HEK293 (cell line): ENCODE measurements around the gene COL13A1.
A peak's percentile ranks its signal among the peaks of the same experiment; 100 is the strongest.

ENCODE experiments used
- CTCF ChIA-PET: fragments of 350-600 bp; formaldehyde crosslinking; extraction: SDS; loops from one replicate; lab custom pipeline; 2021; ENCODE audit warnings: antibody characterized with exemption; lab: Yijun Ruan, JAX
- POLR2A ChIA-PET: fragments of 300-600 bp; formaldehyde crosslinking; extraction: SDS; loops from one replicate; lab custom pipeline; 2020; ENCODE audit warnings: antibody characterized with exemption, inconsistent platforms; lab: Yijun Ruan, JAX
- H3K27ac ChIP-seq: fragments of 200-500 bp; sonication (Bioruptor generic); 2 replicates; pipeline ENCODE4 v1.5.1; 2014; ENCODE audit warnings: low read depth, low read length, control low read depth, inconsistent platforms; ENCODE audit errors: extremely low read depth
- H3K36me3 ChIP-seq, 2 experiments: fragments of 200-500 bp in 1 of 2; sonication (Bioruptor generic) in 1 of 2; 1 replicate in 1 of 2; 2 replicates in 1 of 2; pipeline ENCODE4 v1.5.1; 2014 to 2017; ENCODE audit warnings: inconsistent platforms in 2 of 2, low read length in 2 of 2; ENCODE audit not compliant: control insufficient read depth in 2 of 2, insufficient read depth in 1 of 2
- H3K4me1 ChIP-seq: fragments of 200-500 bp; sonication (Bioruptor generic); 2 replicates; pipeline ENCODE4 v1.5.1; 2014; ENCODE audit warnings: mild to moderate bottlenecking, low read length, inconsistent platforms; ENCODE audit not compliant: control insufficient read depth, insufficient read depth
- H3K4me3 ChIP-seq: 2 replicates; pipeline ENCODE4 v1.5.1; 2011; ENCODE audit warnings: low read depth, mild to moderate bottlenecking, control low read depth, low read length, moderate library complexity
- H3K9me3 ChIP-seq: fragments of 200-500 bp; sonication (Bioruptor generic); 2 replicates; pipeline ENCODE4 v1.5.1; 2014; ENCODE audit warnings: low read depth, low read length, inconsistent platforms; ENCODE audit not compliant: control insufficient read depth, insufficient read depth
- ATF2 ChIP-seq: fragments of 450-650 bp; formaldehyde crosslinking; IDR thresholded peaks from 2 replicates; pipeline ENCODE4 v1.5.1; 2016; ENCODE audit warnings: missing biosample characterization, missing genetic modification characterization, low read depth
- BCL11A ChIP-seq: fragments of 450-650 bp; formaldehyde crosslinking; IDR thresholded peaks from 2 replicates; pipeline ENCODE4 v1.5.1; 2016; ENCODE audit warnings: low read depth, missing biosample characterization, missing genetic modification characterization
- BCL11B ChIP-seq: fragments of 450-650 bp; formaldehyde crosslinking; IDR thresholded peaks from 2 replicates; pipeline ENCODE4 v1.5.1; 2016; ENCODE audit warnings: low read depth, missing biosample characterization, missing genetic modification characterization
- GLIS1 ChIP-seq: fragments of 450-650 bp; formaldehyde crosslinking; IDR thresholded peaks from 2 replicates; pipeline ENCODE4 v1.5.1; 2016; ENCODE audit warnings: missing biosample characterization, missing genetic modification characterization
- HOXC10 ChIP-seq: sonication (generic); formaldehyde crosslinking; IDR thresholded peaks from 2 replicates; pipeline ENCODE4 v1.8.1; 2023; ENCODE audit warnings: mild to moderate bottlenecking, missing genetic modification reagents
- ZBTB7A ChIP-seq: fragments of 450-650 bp; formaldehyde crosslinking; IDR thresholded peaks from 2 replicates; pipeline ENCODE4 v1.5.1; 2016; ENCODE audit warnings: low read depth, missing biosample characterization, missing genetic modification characterization
- ZNF140 ChIP-seq: fragments of 450-650 bp; formaldehyde crosslinking; IDR thresholded peaks from 2 replicates; pipeline ENCODE4 v1.5.1; 2016; ENCODE audit warnings: missing biosample characterization, missing genetic modification characterization
- ZNF155 ChIP-seq: fragments of 450-650 bp; formaldehyde crosslinking; IDR thresholded peaks from 2 replicates; pipeline ENCODE4 v1.5.1; 2016; ENCODE audit warnings: missing biosample characterization, missing genetic modification characterization
- ZNF175 ChIP-seq: fragments of 450-650 bp; formaldehyde crosslinking; IDR thresholded peaks from 2 replicates; pipeline ENCODE4 v1.5.1; 2016; ENCODE audit warnings: missing biosample characterization, missing genetic modification characterization
- ZNF211 ChIP-seq: fragments of 450-650 bp; formaldehyde crosslinking; IDR thresholded peaks from 2 replicates; pipeline ENCODE4 v1.5.1; 2016; ENCODE audit warnings: low read depth, missing biosample characterization, missing genetic modification characterization
- ZNF23 ChIP-seq: fragments of 450-650 bp; formaldehyde crosslinking; IDR thresholded peaks from 2 replicates; pipeline ENCODE4 v1.5.1; 2016; ENCODE audit warnings: missing biosample characterization, missing genetic modification characterization, borderline replicate concordance
- ZNF239 ChIP-seq: fragments of 450-650 bp; formaldehyde crosslinking; IDR thresholded peaks from 2 replicates; pipeline ENCODE4 v1.5.1; 2016; ENCODE audit warnings: missing biosample characterization, missing genetic modification characterization
- ZNF311 ChIP-seq: fragments of 450-650 bp; formaldehyde crosslinking; IDR thresholded peaks from 2 replicates; pipeline ENCODE4 v1.5.1; 2017; ENCODE audit warnings: missing biosample characterization, missing genetic modification characterization, borderline replicate concordance
- ZNF404 ChIP-seq: fragments of 450-650 bp; formaldehyde crosslinking; IDR thresholded peaks from 2 replicates; pipeline ENCODE4 v1.5.1; 2017; ENCODE audit warnings: missing biosample characterization, missing genetic modification characterization
- ZNF488 ChIP-seq: fragments of 450-650 bp; formaldehyde crosslinking; IDR thresholded peaks from 2 replicates; pipeline ENCODE4 v1.5.1; 2016; ENCODE audit warnings: missing biosample characterization, missing genetic modification characterization
- ZNF596 ChIP-seq: fragments of 450-650 bp; IDR thresholded peaks from 2 replicates; pipeline ENCODE4 v1.5.0; 2018; ENCODE audit warnings: missing biosample characterization, mild to moderate bottlenecking, missing genetic modification characterization, moderate library complexity
- ZNF600 ChIP-seq: fragments of 450-650 bp; formaldehyde crosslinking; IDR thresholded peaks from 2 replicates; pipeline ENCODE4 v1.5.1; 2016; ENCODE audit warnings: missing biosample characterization, missing genetic modification characterization
- ZNF610 ChIP-seq: fragments of 450-650 bp; formaldehyde crosslinking; IDR thresholded peaks from 2 replicates; pipeline ENCODE4 v1.5.1; 2016; ENCODE audit warnings: missing biosample characterization, missing genetic modification characterization, borderline replicate concordance
- ZNF626 ChIP-seq: fragments of 450-650 bp; sonication (Bioruptor Pico); formaldehyde crosslinking; IDR thresholded peaks from 2 replicates; pipeline ENCODE4 v1.5.1; 2018; ENCODE audit warnings: missing biosample characterization, missing genetic modification characterization, inconsistent platforms
- ZNF837 ChIP-seq: fragments of 450-650 bp; formaldehyde crosslinking; IDR thresholded peaks from 2 replicates; pipeline ENCODE4 v1.5.1; 2016; ENCODE audit warnings: missing biosample characterization, missing genetic modification characterization
- TF ChIP-seq, protein P1 (sequence below): fragments of 450-650 bp; formaldehyde crosslinking; IDR thresholded peaks from 2 replicates; pipeline ENCODE4 v1.5.1; 2016; ENCODE audit warnings: missing biosample characterization, missing genetic modification characterization
- TF ChIP-seq, protein P2 (sequence below): fragments of 450-650 bp; formaldehyde crosslinking; IDR thresholded peaks from 2 replicates; pipeline ENCODE4 v1.5.1; 2016; ENCODE audit warnings: missing biosample characterization, missing genetic modification characterization
- TF ChIP-seq, protein P3 (sequence below): IDR thresholded peaks from 2 replicates; pipeline ENCODE4 v1.6.1; 2011; ENCODE audit warnings: mild to moderate bottlenecking, low read depth, low read length, borderline replicate concordance

The COL13A1 gene

DNA sequence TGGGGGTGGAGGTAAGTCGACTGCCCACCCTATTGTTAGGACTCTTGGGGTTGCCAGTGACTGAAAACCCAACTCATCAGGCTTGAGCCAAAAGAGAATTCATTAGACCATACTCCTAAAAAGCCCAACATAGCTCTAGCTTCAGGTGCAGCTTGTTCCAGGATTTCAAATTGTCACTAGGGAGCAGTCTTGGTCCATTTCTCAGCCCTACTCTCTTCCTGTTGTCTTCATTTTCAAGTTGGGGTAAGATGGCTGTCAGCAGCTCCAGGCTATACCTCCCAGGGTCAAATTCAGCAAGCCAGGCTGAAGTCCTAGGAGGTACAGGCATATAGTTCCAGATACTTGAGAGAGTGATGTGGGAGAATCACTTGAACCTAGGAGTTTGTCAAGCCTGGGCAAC, 14.9 kb upstream of the COL13A1 start (continued):
- TF ChIP-seq GLIS1 (peak; percentile 43; the same call in 1 of the 2 replicates), ZNF610 (tag by site-specific recombination) (no peak), HOXC10 (CRISPR knock-in tag) (no peak)
- TF ChIP-seq, all 188 proteins: peak for 3

GRCh38 chr10:69787681-69788080, 14.0 kb upstream of the COL13A1 start:
- Histone ChIP-seq H3K4me1 (no peaks in the 10 kb centered on the region), H3K36me3 (no peaks in the 10 kb centered on the region), H3K4me3 (no peak overlapping the region), H3K9me3 (no peaks in the 10 kb centered on the region), H3K27ac (no peak overlapping the region)
- TF ChIP-seq ZNF239: no peak
- no peak for TF ChIP-seq BCL11A (tag by site-specific recombination)
- no peak for TF ChIP-seq ZNF211 (tag by site-specific recombination)
- TF ChIP-seq ZNF626 (tag by site-specific recombination): no peak
- TF ChIP-seq ZNF600 (tag by site-specific recombination): no peak
- TF ChIP-seq, protein P1, sequence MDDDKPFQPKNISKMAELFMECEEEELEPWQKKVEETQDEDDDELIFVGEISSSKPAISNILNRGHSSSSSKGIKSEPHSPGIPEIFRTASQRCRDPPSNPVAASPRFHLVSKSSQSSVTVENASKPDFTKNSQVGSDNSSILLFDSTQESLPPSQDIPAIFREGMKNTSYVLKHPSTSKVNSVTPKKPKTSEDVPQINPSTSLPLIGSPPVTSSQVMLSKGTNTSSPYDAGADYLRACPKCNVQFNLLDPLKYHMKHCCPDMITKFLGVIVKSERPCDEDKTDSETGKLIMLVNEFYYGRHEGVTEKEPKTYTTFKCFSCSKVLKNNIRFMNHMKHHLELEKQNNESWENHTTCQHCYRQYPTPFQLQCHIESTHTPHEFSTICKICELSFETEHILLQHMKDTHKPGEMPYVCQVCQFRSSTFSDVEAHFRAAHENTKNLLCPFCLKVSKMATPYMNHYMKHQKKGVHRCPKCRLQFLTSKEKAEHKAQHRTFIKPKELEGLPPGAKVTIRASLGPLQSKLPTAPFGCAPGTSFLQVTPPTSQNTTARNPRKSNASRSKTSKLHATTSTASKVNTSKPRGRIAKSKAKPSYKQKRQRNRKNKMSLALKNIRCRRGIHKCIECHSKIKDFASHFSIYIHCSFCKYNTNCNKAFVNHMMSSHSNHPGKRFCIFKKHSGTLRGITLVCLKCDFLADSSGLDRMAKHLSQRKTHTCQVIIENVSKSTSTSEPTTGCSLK (tag by site-specific recombination): no peak
- CTCF ChIA-PET: interaction anchor here (0.6 to 7.6 kb wide), 13 partner anchors 8 to 336 kb away, joined by 3 to 114 read pairs (median 6); partner anchors contain the start of gene COL13A1
- POLR2A ChIA-PET: no interaction called here

DNA sequence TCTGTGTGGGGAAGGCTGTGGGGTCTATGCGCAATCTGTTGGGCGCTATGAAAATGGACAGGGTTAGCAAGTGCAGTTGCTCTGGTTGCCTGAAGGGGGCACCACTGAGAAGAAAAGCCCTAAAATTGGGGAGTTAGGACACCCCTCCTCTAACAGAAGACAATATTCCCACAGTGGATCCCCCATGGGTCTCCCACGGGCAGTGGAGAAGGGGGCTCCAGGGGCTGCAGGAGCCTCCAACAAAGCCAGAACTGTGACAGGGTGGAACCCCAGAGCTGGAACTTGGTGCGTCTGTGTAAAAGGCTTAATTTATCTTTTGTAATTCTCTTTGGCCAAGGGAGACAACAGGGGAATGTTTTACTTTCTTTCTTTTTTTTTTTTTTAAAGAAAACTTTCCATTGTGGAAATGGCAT, 12.5 kb upstream of the COL13A1 start:
- H3K27ac ChIP-seq: no peak overlapping the region
- no peak overlapping the region for H3K4me3 ChIP-seq
- H3K9me3 ChIP-seq: no peaks in the 10 kb centered on the region
- H3K36me3 ChIP-seq: no peaks in the 10 kb centered on the region
- ChIA-PET POLR2A (interaction anchor here (0.6 kb wide), 1 partner anchor 26 kb away, joined by 3 read pairs; no protein-coding TSS in a partner anchor), CTCF (interaction anchor here (0.5 to 7.6 kb wide), 24 partner anchors 9 to 224 kb away, joined by 3 to 114 read pairs (median 3); partner anchors contain the start of gene COL13A1)
- no peaks in the 10 kb centered on the region for H3K4me1 ChIP-seq
- no peak for TF ChIP-seq BCL11B (tag by site-specific recombination)
- TF ChIP-seq, protein P2, sequence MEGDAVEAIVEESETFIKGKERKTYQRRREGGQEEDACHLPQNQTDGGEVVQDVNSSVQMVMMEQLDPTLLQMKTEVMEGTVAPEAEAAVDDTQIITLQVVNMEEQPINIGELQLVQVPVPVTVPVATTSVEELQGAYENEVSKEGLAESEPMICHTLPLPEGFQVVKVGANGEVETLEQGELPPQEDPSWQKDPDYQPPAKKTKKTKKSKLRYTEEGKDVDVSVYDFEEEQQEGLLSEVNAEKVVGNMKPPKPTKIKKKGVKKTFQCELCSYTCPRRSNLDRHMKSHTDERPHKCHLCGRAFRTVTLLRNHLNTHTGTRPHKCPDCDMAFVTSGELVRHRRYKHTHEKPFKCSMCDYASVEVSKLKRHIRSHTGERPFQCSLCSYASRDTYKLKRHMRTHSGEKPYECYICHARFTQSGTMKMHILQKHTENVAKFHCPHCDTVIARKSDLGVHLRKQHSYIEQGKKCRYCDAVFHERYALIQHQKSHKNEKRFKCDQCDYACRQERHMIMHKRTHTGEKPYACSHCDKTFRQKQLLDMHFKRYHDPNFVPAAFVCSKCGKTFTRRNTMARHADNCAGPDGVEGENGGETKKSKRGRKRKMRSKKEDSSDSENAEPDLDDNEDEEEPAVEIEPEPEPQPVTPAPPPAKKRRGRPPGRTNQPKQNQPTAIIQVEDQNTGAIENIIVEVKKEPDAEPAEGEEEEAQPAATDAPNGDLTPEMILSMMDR (tag by site-specific recombination): 0 out of 2 replicates have a peak, but pooled peaks have one; percentile 37

DNA sequence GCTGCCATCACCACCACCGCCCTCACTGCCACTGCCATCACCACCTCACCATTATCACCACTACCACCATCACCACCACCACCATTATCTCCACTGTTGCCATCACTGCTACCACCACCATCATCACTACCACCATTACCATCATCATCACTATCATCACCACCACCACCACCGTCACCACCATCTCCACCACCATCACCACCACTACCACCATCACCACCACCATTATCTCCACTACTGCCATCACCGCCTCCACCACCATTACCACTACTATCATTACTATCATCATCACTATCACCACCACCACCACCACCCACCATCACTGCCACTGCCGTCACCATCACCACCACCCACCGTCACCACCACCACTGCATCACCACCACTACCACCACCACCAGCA, 9.9 kb upstream of the COL13A1 start:
- no peaks in the 10 kb centered on the region for H3K4me1 ChIP-seq
- no peak overlapping the region for H3K4me3 ChIP-seq
- ChIA-PET POLR2A (no interaction called here), CTCF (interaction anchor here (7.6 kb wide), 1 partner anchor 124 kb away, joined by 114 read pairs; no protein-coding TSS in a partner anchor)
- H3K27ac ChIP-seq: no peak overlapping the region
- H3K9me3 ChIP-seq: no peaks in the 10 kb centered on the region
- H3K36me3 ChIP-seq: no peaks in the 10 kb centered on the region
- TF ChIP-seq ZNF596 (tag by site-specific recombination): no peak
- no peak for TF ChIP-seq ZNF404
- 0 out of 2 replicates have a peak, but pooled peaks have one; percentile 21 for TF ChIP-seq ZNF311 (tag by site-specific recombination)
- no peak for TF ChIP-seq ZNF23 (tag by site-specific recombination)
- TF ChIP-seq, protein P3, sequence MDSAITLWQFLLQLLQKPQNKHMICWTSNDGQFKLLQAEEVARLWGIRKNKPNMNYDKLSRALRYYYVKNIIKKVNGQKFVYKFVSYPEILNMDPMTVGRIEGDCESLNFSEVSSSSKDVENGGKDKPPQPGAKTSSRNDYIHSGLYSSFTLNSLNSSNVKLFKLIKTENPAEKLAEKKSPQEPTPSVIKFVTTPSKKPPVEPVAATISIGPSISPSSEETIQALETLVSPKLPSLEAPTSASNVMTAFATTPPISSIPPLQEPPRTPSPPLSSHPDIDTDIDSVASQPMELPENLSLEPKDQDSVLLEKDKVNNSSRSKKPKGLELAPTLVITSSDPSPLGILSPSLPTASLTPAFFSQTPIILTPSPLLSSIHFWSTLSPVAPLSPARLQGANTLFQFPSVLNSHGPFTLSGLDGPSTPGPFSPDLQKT: no peak
- TF ChIP-seq ATF2: no peak
- TF ChIP-seq ZBTB7A (tag by site-specific recombination): peak; percentile 58; the same call in 1 of the 2 replicates
- TF ChIP-seq ZNF488 (tag by site-specific recombination): no peak
- no peak for TF ChIP-seq ZNF626 (tag by site-specific recombination)
- no peak for TF ChIP-seq ZNF175 (tag by site-specific recombination)
- no peak for TF ChIP-seq ZNF837 (tag by site-specific recombination)
- TF ChIP-seq ZNF140 (tag by site-specific recombination): 0 out of 2 replicates have a peak, but pooled peaks have one; percentile 21
- TF ChIP-seq ZNF155 (tag by site-specific recombination): no peak
